GM19351 (cell line): ENCODE results near the gene MT1E.
"Not testable (repeated sequence)": the region's sequence is repeated elsewhere in the genome, so short reads cannot be mapped to it uniquely, and the experiment has no call there.

Source experiments
- ATAC-seq: cut with Tn5 transposase; IDR thresholded peaks from one replicate; pipeline ENCODE4 v1.9.1; 2021; ENCODE audit warnings: mild to moderate bottlenecking, moderate library complexity; ENCODE audit not compliant: unreplicated experiment

The MT1E gene

GRCh38 chr16:56669005-56669839 is 43.6 kb downstream of the MT1E start, which contains the start of gene MT1H:
Gene MT1H, plus strand, starts transcription at chr16:56669814. Its CDS starts 71 bp downstream, at chr16:56669885.
- no peak for ATAC-seq

GRCh38 chr16:56669840-56670619 is 44.4 kb downstream of the MT1E start:
- no peak for ATAC-seq

GRCh38 chr16:56670620-56670934 is 45.0 kb downstream of the MT1E start:
- ATAC-seq, result no peak

GRCh38 chr16:56671691-56672090 is 46.1 kb downstream of the MT1E start:
- ATAC-seq, result not testable (repeated sequence)

GRCh38 chr16:56672171-56672570 is 46.6 kb downstream of the MT1E start:
- not testable (repeated sequence) for ATAC-seq

- no peak for ATAC-seq
Measured at GRCh38 chr16:56672761-56673536, 47.4 kb downstream of the MT1E start.

GRCh38 chr16:56673921-56674320 is 48.3 kb downstream of the MT1E start:
- ATAC-seq, result no peak

- ATAC-seq, result not testable (repeated sequence)
Measured at GRCh38 chr16:56674570-56674969, 49.0 kb downstream of the MT1E start.

GRCh38 chr16:56675685-56676210 is 50.2 kb downstream of the MT1E start:
- ATAC-seq, result no peak
